HG02642 (cell line): ENCODE data around the gene FAM20B.

Experiments
- ATAC-seq: cut with Tn5 transposase; IDR thresholded peaks from one replicate; pipeline ENCODE4 v1.9.1; 2021; ENCODE audit warnings: mild to moderate bottlenecking; ENCODE audit not compliant: unreplicated experiment, poor library complexity

FAM20B gene

GRCh38 chr1:179046808-179047635 lies 21.3 kb downstream of the FAM20B start:
- ATAC-seq, result no peak

GRCh38 chr1:179047636-179047997 lies 21.9 kb downstream of the FAM20B start:
- ATAC-seq, result no peak

GRCh38 chr1:179048339-179049124 lies 22.8 kb downstream of the FAM20B start:
- ATAC-seq, result no peak

GRCh38 chr1:179052776-179053175 lies 27.1 kb downstream of the FAM20B start:
- no peak for ATAC-seq

GRCh38 chr1:179053486-179053885 lies 27.8 kb downstream of the FAM20B start:
- ATAC-seq, result no peak

- no peak for ATAC-seq
Measured at GRCh38 chr1:179055937-179056336, 30.2 kb downstream of the FAM20B start.

GRCh38 chr1:179058487-179059483 lies 33.1 kb downstream of the FAM20B start:
- no peak for ATAC-seq

- no peak for ATAC-seq
Measured at GRCh38 chr1:179061360-179062282, 35.9 kb downstream of the FAM20B start.

- ATAC-seq, result no peak
Measured at GRCh38 chr1:179066471-179066870, 40.8 kb downstream of the FAM20B start.

GRCh38 chr1:179077396-179077795 lies 51.7 kb downstream of the FAM20B start:
- no peak for ATAC-seq

- ATAC-seq, result no peak
Measured at GRCh38 chr1:179079113-179079761, 53.5 kb downstream of the FAM20B start.

- ATAC-seq, result no peak
Measured at GRCh38 chr1:179080866-179081686, 55.4 kb downstream of the FAM20B start.

- peak; percentile 91 for ATAC-seq
Measured at GRCh38 chr1:179081687-179082332, 56.1 kb downstream of the FAM20B start, which contains the start of gene TOR3A. TSS of gene TOR3A (plus strand) at chr1:179082070. CDS start at chr1:179082129, 59 bp downstream.

GRCh38 chr1:179082333-179082998 lies 56.8 kb downstream of the FAM20B start:
- peak; percentile 19 for ATAC-seq

- ATAC-seq, result no peak
Measured at GRCh38 chr1:179082999-179083335, 57.3 kb downstream of the FAM20B start.

GRCh38 chr1:179083533-179083932 lies 57.8 kb downstream of the FAM20B start:
- ATAC-seq, result no peak

GRCh38 chr1:179087665-179088064 lies 62.0 kb downstream of the FAM20B start:
- no peak for ATAC-seq
